Cardiac muscle cell (in vitro differentiated cells and primary cell): ENCODE results near the gene EXOC6B. TPM values are rescaled to one million over a fixed set of nuclear protein-coding genes. Genes with fewer than 3 reads are reported as not detected.

ENCODE experiments used
- DNase-seq, 2 donors: peaks; one replicate each; pipeline versions ENCODE4 v3.0.0 to v3.0.0-alpha.2; 2010 to 2017; ENCODE audit warnings: low read depth in 1 of 2, low spot score in 1 of 2
- H3K27ac ChIP-seq: fragments of 200-600 bp; sonication (generic); 2 replicates; pipeline ENCODE4 v1.5.1; 2016
- H3K27me3 ChIP-seq: fragments of 200-600 bp; sonication (generic); 2 replicates; pipeline ENCODE4 v1.6.0; 2016; ENCODE audit warnings: control low read depth
- H3K36me3 ChIP-seq: fragments of 200-600 bp; sonication (generic); 2 replicates; pipeline ENCODE4 v1.5.1; 2016; ENCODE audit warnings: control low read depth
- H3K4me1 ChIP-seq: fragments of 200-600 bp; sonication (generic); 2 replicates; pipeline ENCODE4 v1.8.1; 2017; ENCODE audit warnings: low read depth, mild to moderate bottlenecking, mixed run types
- H3K4me3 ChIP-seq: fragments of 200-600 bp; sonication (generic); 2 replicates; pipeline ENCODE4 v1.5.1; 2016; ENCODE audit warnings: mild to moderate bottlenecking
- H3K9me3 ChIP-seq: fragments of 200-600 bp; sonication (generic); 2 replicates; pipeline ENCODE4 v1.5.1; 2017; ENCODE audit warnings: low read depth, mild to moderate bottlenecking, control low read depth
- polyA plus RNA-seq: library from polyadenylated mRNA; unstranded; fragments of >200 nt; fragmentation: Nextera tagmentation; extraction: Ambion mirVana; gene quantifications from 2 replicates; pipeline ENCODE4 v1.2.1, GENCODE V29; 2016
- total RNA-seq: library from RNA; depleted of rRNA; stranded (reverse); fragments of >200 nt; gene quantifications from 2 replicates; pipeline ENCODE4 v1.2.3, GENCODE V29; 2016
- TF ChIP-seq, protein P1 (sequence below): IDR thresholded peaks from 2 replicates; pipeline ENCODE4 v1.5.1; 2012; ENCODE audit warnings: low read depth, mild to moderate bottlenecking, low read length

EXOC6B gene
- total and polyA plus RNA-seq, 2 experiments from 2014 or later, result 21.7 to 23.9 TPM

- TF ChIP-seq, protein P1, sequence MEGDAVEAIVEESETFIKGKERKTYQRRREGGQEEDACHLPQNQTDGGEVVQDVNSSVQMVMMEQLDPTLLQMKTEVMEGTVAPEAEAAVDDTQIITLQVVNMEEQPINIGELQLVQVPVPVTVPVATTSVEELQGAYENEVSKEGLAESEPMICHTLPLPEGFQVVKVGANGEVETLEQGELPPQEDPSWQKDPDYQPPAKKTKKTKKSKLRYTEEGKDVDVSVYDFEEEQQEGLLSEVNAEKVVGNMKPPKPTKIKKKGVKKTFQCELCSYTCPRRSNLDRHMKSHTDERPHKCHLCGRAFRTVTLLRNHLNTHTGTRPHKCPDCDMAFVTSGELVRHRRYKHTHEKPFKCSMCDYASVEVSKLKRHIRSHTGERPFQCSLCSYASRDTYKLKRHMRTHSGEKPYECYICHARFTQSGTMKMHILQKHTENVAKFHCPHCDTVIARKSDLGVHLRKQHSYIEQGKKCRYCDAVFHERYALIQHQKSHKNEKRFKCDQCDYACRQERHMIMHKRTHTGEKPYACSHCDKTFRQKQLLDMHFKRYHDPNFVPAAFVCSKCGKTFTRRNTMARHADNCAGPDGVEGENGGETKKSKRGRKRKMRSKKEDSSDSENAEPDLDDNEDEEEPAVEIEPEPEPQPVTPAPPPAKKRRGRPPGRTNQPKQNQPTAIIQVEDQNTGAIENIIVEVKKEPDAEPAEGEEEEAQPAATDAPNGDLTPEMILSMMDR, result no peak
- H3K27ac ChIP-seq, result no peak overlapping the region
- no peaks in the 10 kb centered on the region for H3K9me3 ChIP-seq
- H3K27me3 ChIP-seq, result no peaks in the 10 kb centered on the region
- H3K36me3 ChIP-seq, result no peaks in the 10 kb centered on the region
- no peak overlapping the region for H3K4me3 ChIP-seq
- no peaks in the 10 kb centered on the region for H3K4me1 ChIP-seq
- DNase-seq, result peak in 1 of 2 donors; percentile 38
These were observed 3.1 kb upstream of the EXOC6B start for GRCh38 chr2:72828840-72829507.

DNA sequence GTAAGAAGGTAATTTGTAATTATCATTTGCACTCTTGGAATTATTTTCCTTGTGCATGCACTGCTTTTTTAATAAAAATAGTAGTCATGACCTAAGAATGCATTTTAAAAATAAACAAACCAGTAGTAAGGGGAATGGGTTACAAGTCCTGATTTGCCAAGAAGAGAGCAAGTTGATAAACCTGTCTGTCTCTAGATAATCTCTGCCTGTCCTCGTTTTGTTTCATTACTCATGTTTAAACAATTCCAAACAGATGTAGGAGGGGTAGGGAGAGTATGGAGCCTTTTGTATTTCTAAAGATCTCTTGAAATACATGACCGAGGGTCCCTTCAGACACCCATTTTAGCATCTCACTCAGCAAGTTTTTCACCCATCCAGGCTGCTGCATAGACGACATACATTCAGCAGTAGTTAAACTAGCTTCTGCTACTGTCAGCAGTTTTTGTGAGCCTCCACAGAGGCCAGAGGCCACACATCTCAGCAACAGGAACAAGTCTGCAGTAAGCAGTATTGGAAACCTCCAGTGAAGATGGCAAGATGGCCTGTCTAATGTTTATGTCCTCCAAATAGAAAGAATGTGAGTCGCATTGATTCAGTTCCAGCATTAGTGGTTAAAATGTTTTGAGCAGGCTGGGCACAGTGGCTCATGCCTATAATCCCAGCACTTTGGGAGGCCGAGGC, 2.3 kb upstream of the EXOC6B start:
- Histone ChIP-seq H3K27ac (no peak overlapping the region), H3K27me3 (no peaks in the 10 kb centered on the region)
- TF ChIP-seq, protein P1, result no peak

GRCh38 chr2:72827487-72827886, 1.7 kb upstream of the EXOC6B start:
- no peaks in the 10 kb centered on the region for H3K9me3 ChIP-seq
- H3K27ac ChIP-seq, result no peak overlapping the region
- H3K4me1 ChIP-seq, result no peaks in the 10 kb centered on the region
- DNase-seq, result no peak
- no peaks in the 10 kb centered on the region for H3K27me3 ChIP-seq
- TF ChIP-seq, protein P1, result no peak
- H3K36me3 ChIP-seq, result no peaks in the 10 kb centered on the region
- no peak overlapping the region for H3K4me3 ChIP-seq

More for the DNA sequence above, 2.3 kb upstream of the EXOC6B start:
- Histone ChIP-seq H3K36me3 (no peaks in the 10 kb centered on the region), H3K9me3 (no peaks in the 10 kb centered on the region), H3K4me3 (no peak overlapping the region), H3K4me1 (no peaks in the 10 kb centered on the region)
- DNase-seq, result peak in 1 of 2 donors; percentile 73

- H3K36me3 ChIP-seq, result peaks cover 3% of the 10 kb centered on the region
- DNase-seq, result no peak
- no peaks in the 10 kb centered on the region for H3K27me3 ChIP-seq
- no peak overlapping the region for H3K27ac ChIP-seq
- H3K4me3 ChIP-seq, result no peak overlapping the region
- H3K4me1 ChIP-seq, result peaks cover 4% of the 10 kb centered on the region
- H3K9me3 ChIP-seq, result no peaks in the 10 kb centered on the region
- TF ChIP-seq, protein P1, result no peak
These were observed 284 bp upstream of the EXOC6B start for GRCh38 chr2:72826156-72826477.

DNA sequence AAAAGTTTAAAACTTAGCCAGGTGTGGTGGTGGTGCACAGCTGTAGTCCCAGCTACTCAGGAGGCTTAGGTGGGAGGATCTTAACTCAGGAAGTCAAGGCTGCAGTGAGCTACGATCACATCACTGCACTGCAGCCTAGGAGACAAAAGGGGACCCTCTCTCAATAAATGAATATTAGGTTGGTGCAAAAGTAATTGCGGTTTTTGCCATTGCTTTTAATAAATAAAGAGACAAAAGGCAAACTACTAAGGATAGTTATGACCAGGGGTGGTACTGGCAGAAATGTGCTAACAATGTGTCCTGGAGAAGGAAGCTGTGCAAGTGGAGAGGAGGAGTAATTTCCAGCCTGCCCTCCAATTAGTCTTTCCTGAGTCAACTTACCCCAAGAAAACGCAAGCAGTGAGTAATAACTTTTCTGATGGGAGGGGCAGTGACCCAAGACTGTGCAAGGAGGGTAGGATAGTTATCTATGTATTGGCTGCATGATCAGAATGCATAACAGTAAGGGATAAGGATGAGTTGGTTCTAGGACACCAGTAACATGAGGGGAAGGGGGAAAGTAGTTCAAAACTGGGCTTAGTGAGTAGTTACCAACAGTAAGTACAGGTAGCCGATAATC, 1.5 kb downstream of the EXOC6B start:
- no peak overlapping the region for H3K27ac ChIP-seq
- peaks cover 4% of the 10 kb centered on the region for H3K4me1 ChIP-seq
- DNase-seq, result peak in 1 of 2 donors; percentile 45
- peaks cover 3% of the 10 kb centered on the region for H3K36me3 ChIP-seq
- no peaks in the 10 kb centered on the region for H3K27me3 ChIP-seq
- TF ChIP-seq, protein P1, result no peak
- H3K9me3 ChIP-seq, result no peaks in the 10 kb centered on the region
- peak overlapping the region; percentile 78 for H3K4me3 ChIP-seq
